Stimulated activated CD8-positive, alpha-beta memory T cell treated with anti-CD3 and anti-CD28 coated beads, Interleukin-4, amount 100 ng/mL, for 24 hours (primary cell): ENCODE results near the gene ASCC1.
"Not testable (repeated sequence)": the region's sequence is repeated elsewhere in the genome, so short reads cannot be mapped to it uniquely, and the experiment has no call there.

Experiments
- DNase-seq: peaks from one replicate; pipeline ENCODE4 v3.0.0-alpha.2; 2020; ENCODE audit warnings: low read depth

ASCC1 gene

GRCh38 chr10:72215611-72216549 lies at the start of gene ASCC1, which contains the start of gene ANAPC16:
Gene ASCC1, minus strand, starts transcription at chr10:72216276. Its CDS starts 2,978 bp downstream, at chr10:72213298.
Gene ANAPC16, plus strand, starts transcription at chr10:72216012. Its CDS starts 7,903 bp downstream, at chr10:72223915.
- DNase-seq: peak; percentile 94

- DNase-seq: no peak
Measured at GRCh38 chr10:72265508-72265907, 49.4 kb upstream of the ASCC1 start.

GRCh38 chr10:72264536-72264935 lies 48.5 kb upstream of the ASCC1 start:
- no peak for DNase-seq

- DNase-seq: no peak
Measured at GRCh38 chr10:72263613-72264241, 47.7 kb upstream of the ASCC1 start.

GRCh38 chr10:72261784-72262404 lies 45.8 kb upstream of the ASCC1 start:
- DNase-seq: no peak

- peak; percentile 49 for DNase-seq
Measured at GRCh38 chr10:72260976-72261783, 45.1 kb upstream of the ASCC1 start.

GRCh38 chr10:72260239-72260975 lies 44.3 kb upstream of the ASCC1 start:
- DNase-seq: peak; percentile 80

- no peak for DNase-seq
Measured at GRCh38 chr10:72259491-72260238, 43.6 kb upstream of the ASCC1 start.

- DNase-seq: no peak
Measured at GRCh38 chr10:72258617-72259016, 42.5 kb upstream of the ASCC1 start.

- no peak for DNase-seq
Measured at GRCh38 chr10:72257051-72257892, 41.2 kb upstream of the ASCC1 start.

- DNase-seq: no peak
Measured at GRCh38 chr10:72255977-72256729, 40.1 kb upstream of the ASCC1 start.

- DNase-seq: no peak
Measured at GRCh38 chr10:72254813-72255568, 38.9 kb upstream of the ASCC1 start.

- no peak for DNase-seq
Measured at GRCh38 chr10:72253578-72253977, 37.5 kb upstream of the ASCC1 start.

GRCh38 chr10:72252972-72253371 lies 36.9 kb upstream of the ASCC1 start:
- DNase-seq: no peak

GRCh38 chr10:72251635-72252034 lies 35.6 kb upstream of the ASCC1 start:
- DNase-seq: no peak

- DNase-seq: no peak
Measured at GRCh38 chr10:72250666-72251065, 34.6 kb upstream of the ASCC1 start.

GRCh38 chr10:72249176-72249862 lies 33.2 kb upstream of the ASCC1 start:
- not testable (repeated sequence) for DNase-seq
